ENCODE measurements around the gene FAM114A1. TPM values are rescaled to one million over a fixed set of nuclear protein-coding genes. Genes with fewer than 3 reads are reported as not detected.

The FAM114A1 gene
- total and polyA plus RNA-seq, 4 donors = 22.1 to 108 (median 53.9) TPM

- H3K27ac ChIP-seq (ENCODE audit: low read depth in 1 of 2, low read length in 2 of 2) = no peak overlapping the region
- H3K9ac ChIP-seq (ENCODE audit: low read depth in 1 of 2, low read length in 2 of 2) = no peak overlapping the region
- H3K9me3 ChIP-seq (ENCODE audit: control insufficient read depth in 4 of 4, low read length in 3 of 4) = no peaks in the 10 kb centered on the region
- H3K36me3 ChIP-seq (ENCODE audit: control insufficient read depth in 4 of 4, insufficient read depth in 3 of 4, low read depth in 1 of 4, low read length in 3 of 4) = no peaks in the 10 kb centered on the region
- no peak for DNase-seq (ENCODE audit: low spot score)
- TF ChIP-seq FOXA2 (IDR thresholded peaks at IDR 0.05) (no peak), ATF3 (IDR thresholded peaks at IDR 0.05) (no peak)
- TF ChIP-seq, protein P1, sequence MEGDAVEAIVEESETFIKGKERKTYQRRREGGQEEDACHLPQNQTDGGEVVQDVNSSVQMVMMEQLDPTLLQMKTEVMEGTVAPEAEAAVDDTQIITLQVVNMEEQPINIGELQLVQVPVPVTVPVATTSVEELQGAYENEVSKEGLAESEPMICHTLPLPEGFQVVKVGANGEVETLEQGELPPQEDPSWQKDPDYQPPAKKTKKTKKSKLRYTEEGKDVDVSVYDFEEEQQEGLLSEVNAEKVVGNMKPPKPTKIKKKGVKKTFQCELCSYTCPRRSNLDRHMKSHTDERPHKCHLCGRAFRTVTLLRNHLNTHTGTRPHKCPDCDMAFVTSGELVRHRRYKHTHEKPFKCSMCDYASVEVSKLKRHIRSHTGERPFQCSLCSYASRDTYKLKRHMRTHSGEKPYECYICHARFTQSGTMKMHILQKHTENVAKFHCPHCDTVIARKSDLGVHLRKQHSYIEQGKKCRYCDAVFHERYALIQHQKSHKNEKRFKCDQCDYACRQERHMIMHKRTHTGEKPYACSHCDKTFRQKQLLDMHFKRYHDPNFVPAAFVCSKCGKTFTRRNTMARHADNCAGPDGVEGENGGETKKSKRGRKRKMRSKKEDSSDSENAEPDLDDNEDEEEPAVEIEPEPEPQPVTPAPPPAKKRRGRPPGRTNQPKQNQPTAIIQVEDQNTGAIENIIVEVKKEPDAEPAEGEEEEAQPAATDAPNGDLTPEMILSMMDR (IDR thresholded peaks at IDR 0.05; ENCODE audit: low read depth, low read length, missing input control) = no peak
- no peaks in the 10 kb centered on the region for H3K27me3 ChIP-seq (ENCODE audit: control insufficient read depth in 4 of 4, insufficient read depth in 4 of 4, low read length in 3 of 4)
- no peak overlapping the region for H3K4me3 ChIP-seq (ENCODE audit: low read depth in 1 of 3, low read length in 3 of 3)
- H3K4me1 ChIP-seq (ENCODE audit: control insufficient read depth in 4 of 4, insufficient read depth in 4 of 4, low read length in 3 of 4) = no peaks in the 10 kb centered on the region
Measured at GRCh38 chr4:38831653-38832052, 36.0 kb upstream of the FAM114A1 start.

DNA sequence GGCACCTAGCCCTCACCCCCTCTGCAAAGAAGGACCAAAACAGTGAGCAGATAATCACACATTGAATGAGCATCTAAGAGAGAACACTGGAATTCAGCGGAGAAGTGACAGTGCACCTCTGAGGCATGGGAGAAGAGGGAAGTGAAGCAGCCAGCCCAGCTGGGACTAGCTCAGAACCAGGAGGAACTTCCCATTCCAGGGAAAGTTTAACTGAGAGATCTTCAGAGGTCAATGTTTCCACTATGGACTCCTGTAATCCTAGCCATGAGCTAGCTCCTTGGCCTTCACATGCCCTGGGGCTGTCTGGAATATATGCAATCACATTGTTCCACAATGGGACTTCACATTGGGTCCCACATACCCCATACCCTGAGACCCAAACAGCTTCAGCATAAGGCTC is 35.4 kb upstream of the FAM114A1 start:
- no peak for DNase-seq (ENCODE audit: low spot score)

More for the DNA sequence above, 35.4 kb upstream of the FAM114A1 start:
- H3K4me1 ChIP-seq (ENCODE audit: control insufficient read depth in 4 of 4, insufficient read depth in 4 of 4, low read length in 3 of 4) = no peaks in the 10 kb centered on the region
- no peak overlapping the region for H3K4me3 ChIP-seq (ENCODE audit: low read depth in 1 of 3, low read length in 3 of 3)
- no peaks in the 10 kb centered on the region for H3K36me3 ChIP-seq (ENCODE audit: control insufficient read depth in 4 of 4, insufficient read depth in 3 of 4, low read depth in 1 of 4, low read length in 3 of 4)
- H3K27me3 ChIP-seq (ENCODE audit: control insufficient read depth in 4 of 4, insufficient read depth in 4 of 4, low read length in 3 of 4) = no peaks in the 10 kb centered on the region
- H3K9me3 ChIP-seq (ENCODE audit: control insufficient read depth in 4 of 4, low read length in 3 of 4) = no peaks in the 10 kb centered on the region
- no peak overlapping the region for H3K9ac ChIP-seq (ENCODE audit: low read depth in 1 of 2, low read length in 2 of 2)
- TF ChIP-seq FOXA2 (IDR thresholded peaks at IDR 0.05) (no peak), YY1 (IDR thresholded peaks at IDR 0.05) (no peak), RXRA (IDR thresholded peaks at IDR 0.05) (no peak), FOXA1 (IDR thresholded peaks at IDR 0.05) (no peak), ATF3 (IDR thresholded peaks at IDR 0.05) (no peak), HNF4G (IDR thresholded peaks at IDR 0.05) (no peak), SP1 (IDR thresholded peaks at IDR 0.05) (no peak), TAF1 (conservative IDR thresholded peaks at IDR 0.05) (no peak), NR2F2 (IDR thresholded peaks at IDR 0.05) (no peak), RAD21 (IDR thresholded peaks at IDR 0.05) (no peak), HNF4A (conservative IDR thresholded peaks at IDR 0.05) (no peak), EGR1 (IDR thresholded peaks at IDR 0.05; ENCODE audit: low read depth in 2 of 2) (no peak), JUND (IDR thresholded peaks at IDR 0.05) (no peak)
- TF ChIP-seq, protein P2, sequence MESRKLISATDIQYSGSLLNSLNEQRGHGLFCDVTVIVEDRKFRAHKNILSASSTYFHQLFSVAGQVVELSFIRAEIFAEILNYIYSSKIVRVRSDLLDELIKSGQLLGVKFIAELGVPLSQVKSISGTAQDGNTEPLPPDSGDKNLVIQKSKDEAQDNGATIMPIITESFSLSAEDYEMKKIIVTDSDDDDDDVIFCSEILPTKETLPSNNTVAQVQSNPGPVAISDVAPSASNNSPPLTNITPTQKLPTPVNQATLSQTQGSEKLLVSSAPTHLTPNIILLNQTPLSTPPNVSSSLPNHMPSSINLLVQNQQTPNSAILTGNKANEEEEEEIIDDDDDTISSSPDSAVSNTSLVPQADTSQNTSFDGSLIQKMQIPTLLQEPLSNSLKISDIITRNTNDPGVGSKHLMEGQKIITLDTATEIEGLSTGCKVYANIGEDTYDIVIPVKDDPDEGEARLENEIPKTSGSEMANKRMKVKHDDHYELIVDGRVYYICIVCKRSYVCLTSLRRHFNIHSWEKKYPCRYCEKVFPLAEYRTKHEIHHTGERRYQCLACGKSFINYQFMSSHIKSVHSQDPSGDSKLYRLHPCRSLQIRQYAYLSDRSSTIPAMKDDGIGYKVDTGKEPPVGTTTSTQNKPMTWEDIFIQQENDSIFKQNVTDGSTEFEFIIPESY (IDR thresholded peaks at IDR 0.05) = no peak
- TF ChIP-seq, protein P3, sequence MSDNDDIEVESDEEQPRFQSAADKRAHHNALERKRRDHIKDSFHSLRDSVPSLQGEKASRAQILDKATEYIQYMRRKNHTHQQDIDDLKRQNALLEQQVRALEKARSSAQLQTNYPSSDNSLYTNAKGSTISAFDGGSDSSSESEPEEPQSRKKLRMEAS (IDR thresholded peaks at IDR 0.05) = no peak
- TF ChIP-seq, protein P4, sequence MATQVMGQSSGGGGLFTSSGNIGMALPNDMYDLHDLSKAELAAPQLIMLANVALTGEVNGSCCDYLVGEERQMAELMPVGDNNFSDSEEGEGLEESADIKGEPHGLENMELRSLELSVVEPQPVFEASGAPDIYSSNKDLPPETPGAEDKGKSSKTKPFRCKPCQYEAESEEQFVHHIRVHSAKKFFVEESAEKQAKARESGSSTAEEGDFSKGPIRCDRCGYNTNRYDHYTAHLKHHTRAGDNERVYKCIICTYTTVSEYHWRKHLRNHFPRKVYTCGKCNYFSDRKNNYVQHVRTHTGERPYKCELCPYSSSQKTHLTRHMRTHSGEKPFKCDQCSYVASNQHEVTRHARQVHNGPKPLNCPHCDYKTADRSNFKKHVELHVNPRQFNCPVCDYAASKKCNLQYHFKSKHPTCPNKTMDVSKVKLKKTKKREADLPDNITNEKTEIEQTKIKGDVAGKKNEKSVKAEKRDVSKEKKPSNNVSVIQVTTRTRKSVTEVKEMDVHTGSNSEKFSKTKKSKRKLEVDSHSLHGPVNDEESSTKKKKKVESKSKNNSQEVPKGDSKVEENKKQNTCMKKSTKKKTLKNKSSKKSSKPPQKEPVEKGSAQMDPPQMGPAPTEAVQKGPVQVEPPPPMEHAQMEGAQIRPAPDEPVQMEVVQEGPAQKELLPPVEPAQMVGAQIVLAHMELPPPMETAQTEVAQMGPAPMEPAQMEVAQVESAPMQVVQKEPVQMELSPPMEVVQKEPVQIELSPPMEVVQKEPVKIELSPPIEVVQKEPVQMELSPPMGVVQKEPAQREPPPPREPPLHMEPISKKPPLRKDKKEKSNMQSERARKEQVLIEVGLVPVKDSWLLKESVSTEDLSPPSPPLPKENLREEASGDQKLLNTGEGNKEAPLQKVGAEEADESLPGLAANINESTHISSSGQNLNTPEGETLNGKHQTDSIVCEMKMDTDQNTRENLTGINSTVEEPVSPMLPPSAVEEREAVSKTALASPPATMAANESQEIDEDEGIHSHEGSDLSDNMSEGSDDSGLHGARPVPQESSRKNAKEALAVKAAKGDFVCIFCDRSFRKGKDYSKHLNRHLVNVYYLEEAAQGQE (IDR thresholded peaks at IDR 0.05) = no peak
- TF ChIP-seq, protein P1 (IDR thresholded peaks at IDR 0.05; ENCODE audit: low read depth, low read length, missing input control) = no peak
- 87% methylated on average over 1 of the region's 1 CpG for WGBS
- H3K27ac ChIP-seq (ENCODE audit: low read depth in 1 of 2, low read length in 2 of 2) = no peak overlapping the region

All from liver (tissue), 9 donors.